DMS 273 treated with DMSO at 0.1 percent for 48 hours (cell line): Measurements from ENCODE around the gene PRDM16.

ENCODE experiments used
- DNase-seq: peaks from one replicate; lab custom pipeline; 2025; lab: John Stamatoyannopoulos, UW

PRDM16 gene

GRCh38 chr1:3396411-3396810 is 327.4 kb downstream of the PRDM16 start:
- DNase-seq, result no peak

- no peak for DNase-seq
Measured at GRCh38 chr1:3397311-3397710, 328.3 kb downstream of the PRDM16 start.

DNA sequence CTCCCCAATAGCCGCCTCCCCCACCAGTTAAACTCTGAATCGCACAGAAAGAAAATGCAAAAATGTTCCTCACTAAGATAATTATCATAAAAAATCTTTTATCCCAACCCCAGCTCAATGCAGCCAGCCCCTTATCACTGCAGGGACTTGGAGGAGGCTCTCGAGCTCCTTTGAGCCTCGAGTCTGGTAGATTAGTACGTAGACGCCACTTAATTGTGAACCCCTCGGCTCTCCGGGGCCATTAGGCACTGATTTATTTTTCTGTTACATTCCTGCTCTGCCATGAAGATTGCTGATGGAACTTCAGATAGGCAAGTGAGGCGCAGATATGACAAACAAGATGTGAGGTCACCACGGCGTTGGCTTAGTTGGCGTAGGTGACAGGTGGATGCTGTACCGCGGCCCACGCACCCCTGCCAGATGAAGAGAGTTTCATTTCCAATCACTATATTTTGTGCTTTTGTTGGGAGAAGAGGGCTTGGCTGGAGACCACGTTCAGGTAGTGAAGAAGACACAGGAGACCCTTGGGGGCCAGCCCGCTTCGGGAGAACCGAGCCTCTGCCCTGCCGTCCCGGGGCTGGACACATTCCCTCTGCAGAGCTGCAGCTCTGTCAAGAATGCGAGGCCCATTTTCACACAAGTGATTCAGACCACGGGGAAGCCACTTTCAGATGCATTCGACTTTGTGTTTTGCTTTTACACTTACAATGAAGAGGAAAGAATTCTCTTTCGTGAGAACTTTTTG is 329.6 kb downstream of the PRDM16 start:
- DNase-seq, result no peak

DNA sequence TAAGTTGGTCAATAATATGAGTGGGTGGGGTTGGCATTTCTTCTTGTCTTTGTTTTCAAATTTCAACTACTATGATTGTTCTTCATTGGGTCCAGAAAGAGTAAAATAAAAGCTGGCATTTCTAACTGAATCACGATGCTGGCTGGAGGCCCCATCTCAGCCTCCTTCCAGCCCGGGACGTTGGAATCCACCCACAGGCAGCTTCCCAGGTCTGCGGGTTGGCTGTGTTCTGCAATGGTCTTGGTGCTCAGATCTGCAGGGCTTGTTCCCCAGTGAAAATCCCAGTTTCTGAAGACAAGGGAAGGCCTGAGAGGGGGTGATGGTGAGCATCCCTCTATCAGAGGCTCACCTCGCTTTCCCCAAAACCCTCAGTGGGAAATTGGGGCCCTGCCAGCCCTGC is 330.7 kb downstream of the PRDM16 start:
- DNase-seq, result no peak

DNA sequence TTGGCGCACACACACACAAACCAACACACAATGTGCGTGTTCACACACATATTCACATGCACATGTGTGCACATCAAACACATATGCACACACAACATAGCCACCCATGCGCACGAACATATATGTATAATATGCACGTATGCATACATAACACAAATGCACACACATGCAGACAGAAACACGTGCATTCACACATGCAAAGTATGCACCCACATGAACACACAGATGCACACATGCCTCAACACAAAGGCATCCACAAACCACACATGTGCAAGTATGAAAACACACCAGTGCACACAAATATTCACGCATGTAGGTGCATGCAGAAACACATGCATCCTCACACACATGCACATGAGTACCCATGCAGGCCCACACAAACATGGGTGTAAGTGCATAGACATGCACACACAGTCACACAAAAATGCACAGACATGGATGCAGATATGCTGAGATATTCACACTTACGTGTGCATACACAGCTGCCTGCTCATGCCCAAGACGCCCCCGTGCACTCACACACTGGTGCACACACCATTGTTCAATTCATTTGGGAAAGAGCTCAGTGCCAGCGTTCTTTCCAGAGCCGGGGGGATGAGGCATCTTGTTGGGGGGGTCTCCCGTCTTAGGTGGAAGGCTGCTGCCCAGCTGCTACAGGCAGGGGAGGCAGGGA is 332.7 kb downstream of the PRDM16 start:
- no peak for DNase-seq

DNA sequence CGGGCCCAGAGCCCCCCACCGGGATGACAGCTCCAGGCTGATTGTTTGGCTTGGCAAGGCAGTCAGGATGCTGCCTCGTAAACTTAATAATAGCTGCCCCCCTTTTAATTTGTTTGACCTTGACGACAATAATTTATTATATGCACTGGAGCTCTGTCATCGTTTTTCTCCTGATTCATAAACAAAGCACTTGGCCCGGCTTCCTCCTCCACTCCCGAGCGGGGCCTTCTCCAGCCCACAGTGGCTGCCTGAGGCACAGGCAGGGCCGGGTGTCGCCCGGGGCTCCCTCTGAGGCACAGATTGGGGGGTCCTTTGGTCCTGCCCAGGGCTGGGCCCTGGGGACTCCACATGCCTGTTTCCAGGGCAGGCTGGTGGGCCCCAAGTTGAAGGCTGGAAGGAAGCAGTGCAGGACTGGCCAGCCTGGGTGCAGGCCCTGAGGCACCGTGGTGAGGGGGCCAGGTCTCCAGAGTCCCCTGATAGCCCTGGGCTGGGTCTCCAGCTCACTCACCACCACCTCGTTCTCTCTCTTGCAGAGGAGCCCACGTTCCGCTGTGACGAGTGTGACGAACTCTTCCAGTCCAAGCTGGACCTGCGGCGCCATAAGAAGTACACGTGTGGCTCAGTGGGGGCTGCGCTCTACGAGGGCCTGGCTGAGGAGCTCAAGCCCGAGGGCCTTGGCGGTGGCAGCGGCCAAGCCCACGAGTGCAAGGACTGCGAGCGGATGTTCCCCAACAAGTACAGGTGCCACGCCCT is 333.4 kb downstream of the PRDM16 start:
- DNase-seq, result no peak

DNA sequence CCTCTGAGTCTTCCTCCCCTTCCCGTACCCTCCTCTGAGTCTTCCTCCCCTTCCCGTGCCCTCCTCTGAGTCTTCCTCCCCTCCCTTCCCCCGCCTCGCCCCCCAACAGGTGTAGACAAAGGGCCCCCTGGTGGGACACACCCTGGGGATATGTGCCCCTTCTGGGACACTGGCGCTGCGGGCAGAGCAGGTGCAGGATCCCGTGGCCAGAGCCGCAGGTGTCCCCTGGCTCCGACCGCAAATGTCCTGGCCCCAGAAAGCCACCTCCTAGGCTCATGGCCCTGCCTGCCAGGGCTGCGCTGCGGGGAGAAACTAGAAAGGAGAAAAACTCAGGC is 334.0 kb downstream of the PRDM16 start:
- no peak for DNase-seq

DNA sequence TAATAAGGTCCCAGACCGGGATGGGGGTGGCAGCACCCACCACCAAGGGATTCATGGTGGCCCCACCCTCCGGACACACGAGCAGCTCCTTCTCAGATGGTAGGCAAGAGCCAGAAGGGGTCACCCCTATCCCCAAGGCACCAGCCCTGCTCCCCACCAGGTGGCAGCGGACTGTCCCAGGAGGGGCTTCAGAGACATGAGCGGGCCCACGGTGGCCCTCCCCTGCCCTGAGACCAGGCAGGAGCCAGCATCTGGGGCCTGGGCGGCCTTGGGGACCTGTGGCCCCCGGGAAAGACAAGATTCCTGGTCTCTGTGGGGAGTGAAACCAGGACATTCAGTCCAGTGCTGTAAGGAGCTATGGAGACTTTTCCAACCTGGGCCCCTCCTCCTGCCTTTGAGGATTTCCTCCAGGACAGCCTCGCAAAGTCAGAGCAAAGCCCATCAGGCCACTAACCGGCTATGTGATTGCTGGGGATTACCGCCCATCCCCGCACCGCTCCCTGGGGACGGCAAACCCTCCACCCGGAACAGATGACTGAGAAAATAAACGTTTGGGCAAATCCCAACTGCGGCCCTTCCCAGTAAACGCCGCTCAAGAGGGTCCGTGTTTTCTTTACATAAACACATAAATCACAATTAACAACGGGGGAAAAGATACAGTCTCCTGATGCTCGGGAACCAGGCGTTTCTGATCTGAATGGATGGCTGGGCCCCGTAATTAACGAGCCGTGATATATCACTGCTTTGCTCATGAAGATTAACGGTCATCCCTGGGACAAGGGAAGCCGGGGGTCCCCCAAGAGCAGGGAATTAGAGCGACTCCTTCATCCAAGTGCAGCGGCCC is 334.6 kb downstream of the PRDM16 start:
- DNase-seq, result no peak

DNA sequence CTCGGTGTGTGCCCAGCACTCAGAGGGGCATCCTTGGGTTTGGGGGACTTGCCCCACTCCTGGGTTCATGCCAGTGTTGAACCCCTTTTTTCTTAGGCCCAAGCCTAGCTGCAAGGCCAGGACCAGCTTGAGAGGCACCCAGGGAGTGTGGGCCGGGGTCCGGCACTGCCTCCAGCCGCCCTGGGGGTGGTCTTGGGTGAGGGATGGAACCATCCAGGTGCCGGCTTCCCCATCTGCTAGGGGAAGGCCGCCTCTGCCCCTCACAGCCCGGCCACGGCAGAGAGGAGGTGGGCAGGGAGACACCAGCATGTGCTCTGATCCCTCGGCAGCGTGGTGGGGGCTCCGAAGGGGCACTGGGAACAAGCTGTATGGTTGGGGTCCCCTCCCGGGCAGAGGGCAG is 335.3 kb downstream of the PRDM16 start:
- no peak for DNase-seq

DNA sequence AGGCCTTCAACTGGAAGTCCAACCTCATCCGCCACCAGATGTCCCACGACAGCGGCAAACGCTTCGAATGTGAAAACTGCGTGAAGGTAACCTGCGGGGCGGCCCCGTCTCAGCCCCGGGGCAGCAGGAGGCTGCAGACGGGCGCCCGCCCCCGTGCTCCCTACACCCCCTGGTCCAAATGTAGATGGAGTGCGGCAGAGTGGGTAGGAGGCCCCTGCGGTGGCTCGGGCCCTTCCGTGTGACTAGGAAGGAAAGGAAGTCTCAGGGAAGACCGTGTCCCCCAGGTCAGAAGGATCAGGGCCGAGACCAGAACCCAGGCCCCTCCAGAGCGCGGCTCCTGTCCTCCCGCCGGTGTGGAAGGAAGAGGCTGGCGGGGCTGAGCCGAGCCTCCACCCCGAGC is 335.8 kb downstream of the PRDM16 start:
- DNase-seq, result no peak

GRCh38 chr1:3405491-3405890 is 336.5 kb downstream of the PRDM16 start:
- no peak for DNase-seq

DNA sequence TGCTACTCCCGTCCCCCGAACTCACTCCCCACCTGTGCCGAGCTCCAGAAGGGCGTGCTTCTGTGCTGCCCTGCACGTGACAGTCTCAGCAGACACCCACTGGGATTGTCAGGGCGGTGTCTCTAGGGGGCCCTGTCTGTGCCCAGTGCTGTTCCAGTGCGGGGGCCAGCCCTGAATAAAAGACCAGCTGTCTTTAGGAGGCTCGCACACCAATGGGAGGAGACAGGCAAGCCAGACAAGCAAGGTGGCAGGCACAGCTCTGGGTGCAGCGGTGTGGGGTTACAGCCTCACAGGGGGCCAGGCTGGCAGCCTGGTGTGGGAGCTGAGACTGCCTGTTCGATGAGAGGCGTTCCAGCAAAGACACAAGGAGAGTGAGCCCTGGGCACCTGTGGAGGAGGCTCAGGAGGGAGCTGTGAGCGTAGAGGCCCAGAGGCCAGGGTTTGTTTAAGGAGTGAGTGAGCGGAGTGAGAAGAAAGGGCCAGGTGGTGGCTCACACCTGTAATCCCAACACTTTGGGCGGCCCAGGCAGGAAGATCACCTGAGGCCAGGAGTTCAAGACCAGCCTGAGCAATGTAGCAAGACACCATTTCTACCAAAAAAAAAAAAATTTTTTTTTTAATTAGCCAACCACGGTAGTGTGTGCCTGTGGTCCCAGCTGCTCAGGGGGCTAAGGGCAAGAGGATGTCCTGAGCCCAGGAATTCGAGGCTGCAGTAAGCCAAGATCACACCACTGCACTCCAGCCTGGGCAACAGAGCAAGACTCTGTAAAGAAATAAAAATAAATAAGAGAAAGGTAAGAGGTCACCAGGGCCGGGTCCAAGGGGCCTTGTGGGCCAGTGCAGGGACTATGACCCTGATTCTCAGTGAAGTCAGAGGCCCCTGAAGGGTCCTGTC is 337.2 kb downstream of the PRDM16 start:
- no peak for DNase-seq

DNA sequence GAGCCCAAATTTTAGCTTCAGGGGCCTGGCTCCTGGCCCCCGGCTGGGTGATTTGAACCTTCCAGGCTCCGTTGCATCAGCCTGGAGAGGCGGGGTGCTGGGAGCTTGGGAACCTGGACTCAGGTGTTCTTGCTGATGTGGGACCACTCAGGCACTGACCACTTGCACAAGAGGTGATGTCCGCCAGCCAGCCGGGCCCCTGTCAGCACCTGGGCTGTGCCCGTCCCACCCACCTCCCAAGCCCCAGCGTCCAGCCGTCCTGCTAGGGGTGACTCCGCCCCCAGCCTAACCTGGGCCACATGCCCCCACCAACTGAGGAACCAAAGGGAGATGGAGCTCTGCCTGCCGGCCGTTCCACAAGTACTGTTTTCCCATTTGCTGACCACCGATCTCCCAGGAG is 338.0 kb downstream of the PRDM16 start:
- DNase-seq, result no peak

DNA sequence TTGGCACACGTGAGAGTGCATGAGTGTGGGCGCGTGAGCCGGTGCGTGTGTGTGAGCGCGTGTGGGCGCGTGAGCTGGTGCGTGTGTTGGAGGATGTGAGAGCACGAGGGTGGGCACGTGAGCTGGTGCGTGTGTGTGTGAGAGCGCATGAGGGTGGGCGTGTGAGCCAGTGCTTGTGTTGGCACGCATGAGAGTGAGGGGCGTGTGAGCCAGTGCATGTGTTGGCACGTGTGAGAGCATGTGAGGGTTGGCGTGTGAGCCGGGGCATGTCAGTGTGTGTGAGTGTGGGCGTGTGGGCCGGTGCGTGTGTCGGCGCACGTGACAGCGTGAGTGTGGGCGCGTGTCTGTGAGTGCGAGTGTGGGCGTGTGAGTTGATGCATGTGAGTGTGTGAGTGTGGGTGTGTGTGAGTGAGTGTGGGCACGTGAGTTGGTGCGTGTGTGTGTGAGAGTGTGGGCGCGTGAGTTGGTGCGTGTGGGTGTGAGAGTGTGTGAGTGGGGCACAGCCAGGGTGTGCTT is 339.8 kb downstream of the PRDM16 start:
- DNase-seq, result no peak

GRCh38 chr1:3409366-3410141 is 340.6 kb downstream of the PRDM16 start:
- no peak for DNase-seq

GRCh38 chr1:3410142-3410925 is 341.3 kb downstream of the PRDM16 start:
- no peak for DNase-seq

DNA sequence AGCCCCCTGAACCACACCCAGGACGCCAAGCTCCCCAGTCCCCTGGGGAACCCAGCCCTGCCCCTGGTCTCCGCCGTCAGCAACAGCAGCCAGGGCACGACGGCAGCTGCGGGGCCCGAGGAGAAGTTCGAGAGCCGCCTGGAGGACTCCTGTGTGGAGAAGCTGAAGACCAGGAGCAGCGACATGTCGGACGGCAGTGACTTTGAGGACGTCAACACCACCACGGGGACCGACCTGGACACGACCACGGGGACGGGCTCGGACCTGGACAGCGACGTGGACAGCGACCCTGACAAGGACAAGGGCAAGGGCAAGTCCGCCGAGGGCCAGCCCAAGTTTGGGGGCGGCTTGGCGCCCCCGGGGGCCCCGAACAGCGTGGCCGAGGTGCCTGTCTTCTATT is 342.8 kb downstream of the PRDM16 start:
- DNase-seq, result no peak

DNA sequence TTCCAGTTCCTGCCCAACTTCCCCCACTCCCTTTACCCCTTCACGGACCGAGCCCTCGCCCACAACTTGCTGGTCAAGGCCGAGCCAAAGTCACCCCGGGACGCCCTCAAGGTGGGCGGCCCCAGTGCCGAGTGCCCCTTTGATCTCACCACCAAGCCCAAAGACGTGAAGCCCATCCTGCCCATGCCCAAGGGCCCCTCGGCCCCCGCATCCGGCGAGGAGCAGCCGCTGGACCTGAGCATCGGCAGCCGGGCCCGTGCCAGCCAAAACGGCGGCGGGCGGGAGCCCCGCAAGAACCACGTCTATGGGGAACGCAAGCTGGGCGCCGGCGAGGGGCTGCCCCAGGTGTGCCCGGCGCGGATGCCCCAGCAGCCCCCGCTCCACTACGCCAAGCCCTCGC is 343.4 kb downstream of the PRDM16 start:
- DNase-seq, result no peak

DNA sequence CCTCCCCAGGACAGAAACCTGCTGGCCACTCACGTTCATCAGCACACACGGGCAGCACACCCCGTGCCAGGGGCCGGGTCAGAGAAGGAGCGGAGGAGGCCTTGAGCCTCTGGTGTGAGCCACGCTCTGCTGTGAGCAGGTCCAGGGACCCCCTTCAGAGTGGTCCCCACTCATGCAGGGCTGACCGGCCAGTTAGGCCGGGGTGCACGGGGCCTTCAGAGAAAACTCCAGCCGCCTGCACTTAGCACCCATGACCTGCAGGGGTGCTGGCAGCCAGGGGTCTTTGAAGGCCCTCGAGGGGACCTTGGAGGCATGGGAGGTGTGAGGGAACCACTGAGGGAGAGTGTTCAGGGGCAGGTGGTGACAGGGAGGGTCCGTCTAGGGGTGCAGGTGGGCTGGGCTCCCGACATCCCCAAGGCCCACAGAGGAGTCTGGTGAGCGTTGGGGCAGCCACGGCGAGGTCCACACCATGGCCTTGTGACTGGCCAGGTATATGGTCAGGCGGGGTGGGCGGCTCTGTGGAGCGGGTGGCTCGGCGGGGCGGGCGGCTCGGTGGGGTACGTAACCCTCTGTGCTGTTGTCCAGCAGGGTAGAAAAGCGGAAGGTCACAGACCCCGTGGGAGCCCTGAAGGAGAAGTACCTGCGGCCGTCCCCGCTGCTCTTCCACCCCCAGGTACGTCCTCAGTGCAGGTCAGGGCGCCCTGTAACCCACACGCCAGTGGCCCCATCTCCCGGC is 345.1 kb downstream of the PRDM16 start:
- DNase-seq, result no peak
